HS-5 (cell line): ENCODE measurements around the gene LRRN4.
A peak's percentile ranks its signal among the peaks of the same experiment; 100 is the strongest.

Experiments
- DNase-seq: peaks from one replicate; pipeline ENCODE4 v3.0.0-alpha.2; 2012; ENCODE audit warnings: low read depth

The LRRN4 gene

DNA sequence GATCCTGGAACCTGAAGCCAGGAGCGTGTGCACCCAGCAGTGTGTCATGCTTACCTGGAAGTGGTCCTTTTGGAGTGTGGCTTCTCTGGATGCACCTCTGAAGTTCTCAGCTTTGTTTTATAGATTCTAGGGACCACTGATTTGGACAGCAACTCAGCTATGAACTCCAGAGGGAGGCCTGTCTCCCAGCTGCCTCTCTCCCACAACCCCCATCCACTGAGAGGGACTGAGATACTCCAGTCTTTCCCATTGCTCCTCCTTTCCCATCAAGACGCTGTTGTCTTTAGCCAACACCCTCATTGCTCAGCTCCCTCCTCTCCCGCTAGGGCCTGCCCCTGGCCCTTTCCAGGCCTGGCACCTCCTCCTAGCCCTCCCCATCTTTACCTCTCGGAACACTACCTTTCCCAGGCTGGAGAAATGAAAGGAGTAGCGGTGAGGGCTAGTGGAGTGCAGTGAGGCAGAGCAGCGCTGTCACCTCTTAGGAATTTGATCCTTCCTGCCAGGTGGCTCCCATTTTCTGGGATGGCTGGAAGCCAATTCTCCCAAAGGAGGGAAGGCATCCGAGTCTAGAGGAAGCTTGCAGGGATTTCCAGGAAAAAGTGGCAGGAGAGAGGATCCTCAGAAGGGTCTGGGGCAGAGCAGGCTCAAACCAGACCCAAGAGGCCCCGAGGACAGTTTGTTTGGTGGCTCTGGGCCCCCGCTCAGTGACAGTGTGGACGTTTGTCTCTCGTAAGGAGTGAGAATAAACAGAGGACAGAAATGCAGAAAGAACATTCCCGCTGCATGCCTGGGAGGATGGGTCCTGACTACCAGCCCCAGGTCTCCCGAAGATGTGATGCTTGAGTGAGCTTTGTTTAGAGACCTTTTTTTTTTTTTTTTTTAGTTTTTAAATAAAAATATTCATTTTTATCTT, at the start of gene LRRN4:
Gene LRRN4, minus strand, starts transcription at position 285 of the 913 bp plus-strand sequence. CDS start 1,261 bp downstream, outside the sequence.
- DNase-seq = peak; percentile 61

DNA sequence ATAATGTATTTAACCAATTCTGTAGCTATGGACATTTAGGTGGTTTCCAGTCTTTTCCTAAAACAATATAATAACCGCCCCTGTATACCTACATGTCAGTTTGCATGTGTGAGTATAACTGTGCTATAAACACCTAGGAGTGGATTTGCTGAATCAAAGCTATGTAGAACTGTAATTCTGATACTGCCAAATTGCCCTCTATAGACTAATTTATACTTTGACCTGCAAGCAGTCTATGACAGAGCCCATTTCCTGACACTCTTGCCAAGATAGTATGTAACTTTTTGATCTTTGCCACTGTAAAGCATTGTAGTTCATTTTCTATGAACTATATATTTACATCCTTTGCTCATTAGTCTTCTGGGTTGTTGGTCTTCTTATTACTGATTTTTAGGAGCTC, 49.4 kb upstream of the LRRN4 start:
- DNase-seq = no peak

DNA sequence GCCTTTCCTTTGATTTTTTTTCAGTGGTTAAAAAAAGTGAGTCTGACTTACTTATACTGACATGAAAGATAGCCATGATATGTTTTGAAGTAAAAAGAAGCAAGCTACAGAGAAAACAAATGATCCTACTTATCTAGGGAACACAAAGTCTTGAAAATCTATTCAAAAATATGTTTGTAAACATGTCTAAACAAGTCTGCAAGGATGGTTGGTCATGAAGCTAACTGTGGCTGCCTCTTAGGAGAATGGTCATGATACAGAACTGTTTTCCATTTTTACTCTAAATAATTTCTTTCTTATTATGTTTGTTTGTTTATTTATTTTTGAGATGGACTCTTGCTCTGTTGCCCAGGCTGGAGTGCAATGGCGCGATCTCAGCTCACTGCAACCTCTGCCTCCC, 47.5 kb upstream of the LRRN4 start:
- DNase-seq = no peak

DNA sequence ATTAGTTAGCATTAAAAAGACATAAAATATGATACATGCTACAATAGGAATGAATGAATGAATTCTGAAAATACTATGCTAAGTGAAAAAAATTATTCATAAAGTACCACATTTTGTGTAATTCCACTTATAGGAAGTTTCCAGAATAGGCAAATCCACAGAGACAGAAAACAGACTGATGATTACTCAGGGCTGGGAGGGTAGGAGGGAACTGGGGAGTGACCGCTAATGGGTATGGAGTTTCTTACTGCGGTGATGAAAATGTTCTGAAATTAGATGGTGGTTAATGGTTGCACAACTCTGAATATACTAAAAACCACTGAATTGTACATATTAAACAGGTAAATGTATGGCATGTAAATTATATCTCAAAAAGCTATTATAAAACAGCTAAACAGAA, 46.4 kb upstream of the LRRN4 start:
- DNase-seq = no peak

DNA sequence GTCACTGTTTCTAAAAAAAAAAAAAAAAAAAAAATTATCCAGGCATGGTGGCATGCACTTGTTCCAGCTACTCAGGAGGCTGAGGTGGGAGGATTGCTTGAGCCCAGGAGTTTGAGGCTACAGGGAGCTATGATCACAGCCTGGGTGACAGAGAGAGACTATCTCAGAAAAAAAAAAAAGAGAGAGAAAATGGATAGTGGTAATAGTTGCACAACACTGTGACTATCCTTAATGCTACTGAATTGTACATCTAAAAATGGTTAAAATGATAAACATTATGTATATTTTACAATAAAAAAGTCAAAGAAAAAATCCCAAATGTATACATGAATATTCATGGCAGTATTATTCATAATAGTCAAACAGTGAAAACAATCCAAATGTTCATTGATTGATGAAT, 46.0 kb upstream of the LRRN4 start:
- no peak for DNase-seq

DNA sequence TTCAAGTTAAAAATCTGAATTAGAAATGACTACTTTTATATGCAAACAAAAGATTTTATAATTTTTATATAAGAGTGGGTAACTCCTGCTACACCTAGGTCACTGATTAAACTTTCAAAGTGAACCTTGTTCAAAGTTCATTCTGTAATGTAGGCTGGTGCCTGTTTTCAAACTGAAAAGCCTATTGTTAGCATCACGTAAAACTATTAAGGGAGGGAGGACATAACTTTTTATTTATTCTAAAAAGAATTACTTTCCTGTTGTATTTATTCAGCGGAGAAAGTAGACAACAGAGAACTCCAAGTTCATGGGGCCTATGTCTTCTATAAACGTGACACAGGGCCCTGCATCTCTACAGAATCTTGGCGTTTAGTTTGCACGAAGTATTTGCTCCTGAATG, 41.5 kb upstream of the LRRN4 start:
- no peak for DNase-seq

DNA sequence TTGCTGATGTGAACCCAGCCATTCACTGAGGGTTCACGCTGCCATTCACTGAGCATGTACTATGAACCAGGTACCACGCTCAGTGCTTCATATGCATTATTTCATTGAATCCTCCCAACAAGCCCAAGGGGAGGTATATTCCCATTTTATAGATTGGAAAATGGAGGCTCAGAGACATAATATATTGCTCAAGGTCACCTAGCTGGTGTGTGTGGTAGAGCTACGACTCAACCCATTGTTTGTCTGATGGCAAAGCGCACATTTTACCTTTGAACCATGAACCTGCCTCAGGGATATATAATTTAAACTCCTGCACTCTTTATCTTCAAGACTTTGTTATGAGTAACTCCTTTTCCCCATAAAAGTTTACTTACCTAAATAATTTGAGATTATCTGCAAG, 40.7 kb upstream of the LRRN4 start:
- DNase-seq = no peak

DNA sequence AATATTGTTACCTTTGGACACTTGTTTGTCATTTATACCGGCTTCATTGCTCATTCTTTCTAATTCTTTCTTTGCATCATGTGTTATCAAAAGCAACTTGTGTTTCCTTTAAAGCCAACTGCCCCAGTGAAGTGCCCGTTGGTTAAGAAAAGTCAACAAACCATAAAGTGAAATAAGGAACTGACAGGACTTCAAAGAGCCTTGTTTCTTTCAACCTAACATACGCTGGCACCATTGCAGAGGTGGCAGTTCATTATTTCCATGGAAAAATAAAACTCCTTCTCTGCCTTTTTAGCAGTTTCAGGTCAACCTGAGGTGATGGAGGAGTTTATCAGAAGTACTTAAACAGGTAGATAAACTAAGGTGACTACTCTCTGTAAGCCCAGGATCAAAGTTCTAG, 40.2 kb upstream of the LRRN4 start:
- DNase-seq = no peak

DNA sequence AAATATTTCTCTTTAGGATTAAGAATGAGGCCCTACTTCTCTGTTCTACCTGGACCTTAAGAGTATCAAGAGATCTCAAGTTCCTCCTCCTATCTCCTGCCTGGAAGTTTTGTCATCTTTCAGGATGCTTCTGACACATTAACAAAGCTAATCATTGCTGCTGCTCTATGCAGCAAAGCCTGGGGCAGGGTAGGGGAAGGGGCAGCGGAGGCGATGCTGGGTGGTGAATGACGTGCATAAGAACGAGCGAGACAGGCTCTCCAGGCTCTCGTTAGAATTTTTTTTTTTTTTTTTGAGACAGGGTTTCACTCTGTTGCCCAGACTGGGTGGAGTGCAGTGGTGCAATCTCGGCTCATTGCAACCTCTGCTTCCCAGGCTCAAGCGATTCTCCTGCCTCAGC, 37.8 kb upstream of the LRRN4 start:
- no peak for DNase-seq

DNA sequence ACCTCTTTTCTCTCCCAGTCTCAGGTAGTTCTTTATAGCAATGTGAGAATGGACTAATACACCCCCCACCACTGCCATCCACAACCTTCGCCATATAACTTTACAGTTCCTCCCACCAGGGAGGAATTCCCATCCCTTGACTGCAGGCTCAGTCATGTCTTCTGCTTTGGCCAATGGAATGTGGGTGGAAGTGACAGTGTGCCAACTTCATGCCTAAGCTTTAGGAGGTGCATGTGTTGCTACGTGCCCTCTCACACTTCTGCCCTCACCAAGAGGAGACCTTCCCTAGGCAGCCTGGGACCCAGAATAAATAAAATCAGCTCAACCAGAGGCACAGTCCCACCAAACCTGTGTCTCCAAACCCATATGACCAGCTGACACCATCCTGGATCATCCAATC, 33.0 kb upstream of the LRRN4 start:
- no peak for DNase-seq

DNA sequence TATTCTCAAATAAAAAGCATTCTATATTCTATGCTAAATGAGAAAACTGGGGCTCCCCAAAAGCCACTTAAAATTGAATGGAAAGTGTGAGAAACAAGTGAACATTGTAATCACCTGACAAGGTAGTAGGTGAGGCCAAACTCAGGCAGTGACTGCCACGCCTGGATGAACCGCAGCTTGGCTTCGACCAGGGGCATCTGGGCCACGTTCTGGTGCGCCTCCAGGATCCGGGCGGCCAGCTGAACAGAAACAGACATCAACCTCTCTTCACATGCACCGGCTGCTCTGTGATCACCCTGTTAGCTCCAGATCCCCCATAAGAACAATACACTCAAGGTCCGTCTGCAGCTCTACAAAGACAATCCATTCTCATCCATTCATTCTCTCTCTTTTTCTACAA, 30.1 kb upstream of the LRRN4 start:
- no peak for DNase-seq

DNA sequence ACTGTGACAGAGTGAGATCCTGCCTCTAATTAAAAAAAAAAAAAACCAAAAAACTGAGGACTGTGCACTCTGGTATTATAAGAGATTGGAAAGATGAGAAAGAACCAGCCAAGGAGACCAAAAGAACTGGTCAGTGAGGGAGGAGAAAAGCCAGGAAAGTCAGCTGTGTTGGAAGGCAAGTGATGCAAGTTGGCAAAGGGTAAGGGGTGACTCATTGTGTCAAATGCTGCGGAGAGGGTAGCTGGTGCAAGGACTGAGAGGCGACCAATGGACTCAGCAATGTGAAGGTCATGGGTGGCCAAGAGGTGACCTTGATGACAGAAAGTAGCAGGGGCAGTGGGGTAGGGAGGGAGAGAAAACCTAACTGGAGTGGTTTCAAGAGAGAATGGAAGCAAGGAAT, 27.4 kb upstream of the LRRN4 start:
- peak; percentile 19 for DNase-seq

DNA sequence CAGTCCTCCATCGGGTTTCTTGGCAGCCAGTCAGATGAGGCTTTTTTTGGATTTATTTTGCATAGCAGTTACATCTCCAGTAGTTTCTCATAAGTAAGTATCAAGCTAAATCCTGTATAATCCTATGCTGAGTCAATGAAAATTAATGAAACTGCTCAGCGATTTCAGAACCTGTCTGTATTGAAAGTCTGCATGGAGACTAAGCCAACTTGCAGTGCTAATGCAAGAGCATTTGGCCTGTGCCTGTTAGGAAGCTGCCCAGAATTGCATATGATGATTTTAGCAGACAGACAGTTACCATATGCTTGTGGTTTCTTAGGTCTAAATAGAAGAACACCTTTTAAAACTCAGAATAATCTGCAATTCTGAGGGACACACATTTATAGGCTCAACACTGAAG, 25.2 kb upstream of the LRRN4 start:
- no peak for DNase-seq

DNA sequence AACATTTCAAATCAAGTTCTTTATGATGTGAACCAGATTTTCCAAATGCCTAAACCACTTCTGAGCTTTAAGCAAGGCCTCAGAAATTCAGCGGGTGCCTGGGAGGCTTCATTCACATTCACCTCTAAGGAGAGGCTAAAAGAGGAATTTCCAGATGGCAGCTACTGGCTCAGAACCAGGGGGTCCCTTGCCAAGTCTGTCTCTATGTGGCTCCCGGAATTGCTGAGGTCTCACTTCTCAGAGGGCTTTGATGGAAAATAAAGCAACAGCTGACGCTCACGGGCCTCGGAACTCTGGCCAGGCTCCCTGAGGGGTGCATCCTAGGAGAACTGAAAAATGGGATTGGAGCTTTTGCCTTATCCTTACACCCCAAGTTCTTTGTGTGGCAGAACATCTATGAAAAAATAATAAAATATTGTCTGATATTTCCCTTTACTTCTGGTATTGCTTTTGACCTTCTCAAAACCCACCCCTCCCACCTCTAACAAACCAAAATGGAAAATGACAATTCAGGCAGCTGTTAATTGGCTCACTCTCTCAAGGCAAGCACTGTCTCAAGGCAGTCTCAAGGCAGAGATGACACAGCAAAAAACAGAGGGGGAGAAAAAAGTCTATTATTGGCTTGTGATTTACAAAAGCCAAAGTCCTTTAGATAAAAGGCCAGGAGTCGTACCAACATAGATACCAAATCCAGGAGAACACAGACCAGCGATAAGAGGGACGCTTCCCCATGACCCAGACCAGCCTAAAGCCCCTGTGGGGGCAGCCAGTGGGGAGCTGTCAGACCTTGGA, 21.8 kb upstream of the LRRN4 start:
- DNase-seq = no peak

DNA sequence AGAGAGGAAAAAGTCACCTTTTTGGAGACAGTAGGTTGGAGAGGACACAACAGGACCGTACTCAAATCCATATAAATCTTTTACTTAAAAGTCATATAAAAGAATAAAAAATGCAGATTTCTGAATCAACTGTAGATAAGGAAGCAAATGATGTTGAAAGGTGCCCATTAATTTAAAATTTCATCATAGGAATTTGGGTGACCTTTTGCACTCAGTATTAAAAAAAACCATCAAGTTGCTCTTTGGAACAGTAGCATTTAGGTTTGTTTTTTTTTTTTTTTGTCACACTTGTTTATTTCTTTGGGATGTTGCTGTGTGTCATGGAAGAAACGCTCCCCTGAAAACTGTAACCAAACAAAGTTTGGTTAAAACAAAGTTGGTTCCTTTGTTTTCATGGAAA, 20.9 kb upstream of the LRRN4 start:
- no peak for DNase-seq

DNA sequence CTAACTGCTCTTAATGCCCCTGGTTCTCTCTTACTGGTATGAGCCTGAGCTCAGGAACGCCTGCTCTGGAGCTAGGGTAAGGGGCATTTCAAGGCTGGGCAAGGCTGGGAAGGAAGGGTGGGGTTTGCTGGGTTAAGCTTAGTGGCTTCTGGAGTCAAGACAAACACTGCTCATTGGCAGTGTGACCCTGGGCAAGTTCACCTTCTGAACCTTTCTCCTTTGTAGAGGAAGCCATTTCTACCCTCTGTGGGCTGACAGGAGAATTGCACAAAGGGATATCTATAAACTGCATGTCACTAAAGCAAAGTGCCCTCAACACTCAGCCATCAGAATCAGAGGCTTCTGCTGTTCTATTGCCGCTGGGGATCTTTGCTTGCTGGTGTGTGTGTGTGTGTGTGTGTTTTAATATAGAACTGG, 20.3 kb upstream of the LRRN4 start:
- DNase-seq = no peak

DNA sequence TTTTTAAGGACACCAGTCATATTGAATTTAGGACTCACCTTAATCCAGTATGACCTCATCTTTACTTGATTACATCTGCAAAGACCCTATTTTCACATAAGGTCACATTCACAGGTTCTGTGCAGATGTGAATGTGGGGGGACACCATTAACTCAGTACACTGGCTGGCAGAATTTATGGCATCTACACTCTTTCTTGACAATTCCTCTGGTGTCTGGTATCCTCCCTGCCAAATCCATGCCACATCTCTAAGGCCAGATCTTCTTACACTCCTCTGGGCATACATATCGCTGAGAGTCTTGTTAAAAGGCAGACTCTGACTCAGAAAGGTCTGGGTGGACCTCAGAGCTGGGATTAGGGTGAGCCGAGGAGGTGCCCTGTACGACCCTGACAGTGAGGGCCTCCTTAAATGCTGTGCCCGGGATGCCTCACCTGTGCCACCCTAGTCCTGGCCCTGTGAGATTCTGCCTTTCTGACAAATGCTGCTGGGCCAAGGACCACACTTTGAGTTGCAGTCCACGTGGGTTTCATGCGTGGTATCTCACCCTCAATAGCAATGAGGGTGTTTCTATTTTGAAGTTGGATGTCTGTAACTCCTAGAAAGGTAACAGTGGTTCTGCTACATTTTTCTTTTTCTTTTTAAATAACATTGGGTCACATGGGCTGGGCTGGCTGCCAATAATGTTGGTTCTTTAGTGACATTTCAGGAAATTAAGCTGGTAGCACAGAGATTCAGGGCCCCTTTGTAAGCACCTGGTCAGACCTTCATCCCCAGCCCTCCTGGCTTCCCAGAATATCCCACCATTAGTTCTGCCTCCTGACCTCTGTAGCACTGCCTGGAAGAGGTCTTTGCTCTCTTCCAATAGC, 17.2 kb upstream of the LRRN4 start:
- no peak for DNase-seq

DNA sequence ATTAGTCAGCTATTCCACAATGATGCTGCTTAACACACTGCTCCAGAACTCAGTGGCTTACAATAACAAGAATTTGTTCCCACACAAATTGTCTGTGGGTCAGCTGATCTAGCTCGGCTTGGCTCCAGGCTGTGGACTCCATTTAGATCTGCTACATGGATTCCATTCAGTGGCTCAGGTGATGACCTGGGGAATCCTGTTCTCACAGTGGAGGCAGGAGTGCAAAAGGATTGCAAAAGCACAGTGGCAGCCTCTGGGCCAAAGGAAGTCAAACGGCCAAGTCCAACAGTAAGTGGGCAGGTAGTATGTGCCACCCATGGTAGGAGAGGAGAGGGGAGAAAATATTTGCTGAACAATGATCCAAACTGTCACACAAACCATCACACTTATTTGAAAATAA, 15.8 kb upstream of the LRRN4 start:
- no peak for DNase-seq

DNA sequence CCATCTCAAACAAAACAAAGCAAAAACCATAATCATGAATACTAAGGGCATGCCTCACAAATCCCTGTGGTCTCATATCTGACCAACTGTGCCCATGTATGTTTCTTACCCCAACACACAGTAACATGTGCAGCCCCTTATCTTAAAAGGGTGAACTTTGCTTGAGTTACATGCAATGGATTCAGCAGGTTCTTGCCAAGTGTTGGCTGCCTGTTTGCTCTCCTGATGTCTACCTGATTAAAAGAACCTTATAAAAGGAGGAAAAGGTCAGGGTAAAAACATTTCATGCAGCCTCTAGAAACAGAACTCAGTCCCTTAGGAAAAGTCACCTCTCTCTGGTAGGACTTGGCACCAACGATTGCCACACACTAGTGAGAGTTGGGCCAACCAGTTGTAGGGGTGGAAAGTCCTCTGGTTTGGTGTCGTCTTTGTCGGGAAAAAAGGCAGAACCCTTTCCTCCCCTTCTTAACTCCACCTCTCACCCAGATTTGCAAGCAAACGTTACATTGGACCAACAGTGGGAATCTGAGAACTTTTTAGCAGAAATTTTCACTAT, 14.0 kb upstream of the LRRN4 start:
- no peak for DNase-seq

DNA sequence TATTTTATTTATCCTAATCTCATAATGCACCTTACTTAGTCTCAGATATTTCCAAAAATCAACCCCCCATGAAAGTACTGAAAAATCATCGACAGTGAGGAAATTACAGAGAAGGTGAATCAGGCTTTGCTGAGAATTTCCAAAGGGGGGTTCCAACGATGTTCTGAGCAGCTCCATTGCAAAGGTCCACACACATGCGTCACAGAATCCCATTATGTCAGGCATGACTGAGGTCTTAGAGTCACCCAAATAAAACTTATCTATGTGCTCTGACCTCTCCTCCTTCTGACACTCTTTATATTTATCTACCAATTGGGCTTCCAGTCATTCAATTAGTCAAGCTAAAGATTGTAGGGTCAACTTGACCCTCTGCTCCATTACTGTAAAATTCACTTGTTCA, 12.7 kb upstream of the LRRN4 start:
- DNase-seq = no peak

DNA sequence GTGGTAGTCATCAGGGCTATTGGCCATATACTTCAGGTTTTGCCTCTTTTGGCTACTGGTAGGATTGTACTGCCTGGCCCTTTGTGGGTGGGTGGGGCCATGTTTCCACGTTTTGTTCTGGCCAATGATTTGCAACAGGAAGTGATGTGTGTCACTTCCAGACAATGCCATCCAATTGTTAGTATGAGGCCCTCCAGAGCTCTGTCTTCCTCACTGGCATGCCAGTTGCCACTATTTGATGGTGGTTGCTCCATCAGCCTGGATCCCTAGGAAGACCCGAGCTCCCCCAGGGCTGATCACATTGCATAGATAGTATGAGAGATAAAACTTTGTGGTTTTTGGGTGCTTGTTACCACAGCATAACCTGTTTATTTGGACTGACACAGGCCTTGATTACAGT, 7.7 kb upstream of the LRRN4 start:
- no peak for DNase-seq

DNA sequence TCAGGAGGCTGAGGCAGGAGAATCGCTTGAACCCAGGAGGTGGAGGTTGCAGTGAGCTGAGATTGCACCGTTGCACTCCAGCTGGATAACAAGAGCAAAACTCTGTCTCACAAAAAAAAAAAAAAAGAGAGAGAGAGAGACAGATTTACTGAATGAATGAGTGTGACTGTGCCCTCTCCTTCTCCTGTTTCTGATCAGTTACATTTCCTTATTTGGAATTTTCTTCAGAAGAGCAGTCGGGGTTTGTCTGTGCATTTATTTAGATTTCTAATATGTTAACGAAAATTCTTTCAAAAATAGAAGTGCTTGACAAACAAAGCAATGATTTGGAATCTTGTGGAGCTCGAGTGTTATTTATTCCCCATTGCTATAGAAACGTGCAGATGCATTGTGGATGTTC, 6.4 kb upstream of the LRRN4 start:
- DNase-seq = no peak
